RWPE2 (cell line): Measurements from ENCODE around the gene COG4.

Source experiments
- ATAC-seq: fragments of 200-7000 bp; cut with Tn5 transposase; 3 replicates; pipeline ENCODE4 v1.9.1; 2021; ENCODE audit warnings: low read depth
- DNase-seq: peaks from one replicate; pipeline ENCODE4 v3.0.0-alpha.2; 2020; ENCODE audit warnings: low spot score
- H3K27ac ChIP-seq: fragments of 450-650 bp; 2 replicates; pipeline ENCODE4 v1.5.1; 2017; ENCODE audit warnings: mild to moderate bottlenecking; ENCODE audit not compliant: poor library complexity, severe bottlenecking
- H3K27me3 ChIP-seq: fragments of 250-450 bp; sonication (Bioruptor Pico); 2 replicates; pipeline ENCODE4 v1.5.1; 2021; ENCODE audit warnings: mild to moderate bottlenecking, moderate library complexity; ENCODE audit not compliant: insufficient read depth, poor library complexity, severe bottlenecking
- H3K36me3 ChIP-seq: fragments of 250-450 bp; sonication (Bioruptor Pico); 2 replicates; pipeline ENCODE4 v1.5.1; 2020; ENCODE audit warnings: low read depth, mild to moderate bottlenecking, moderate library complexity
- H3K4me1 ChIP-seq: fragments of 250-450 bp; sonication (Bioruptor Pico); 2 replicates; pipeline ENCODE4 v1.5.1; 2021; ENCODE audit warnings: mild to moderate bottlenecking, moderate library complexity; ENCODE audit not compliant: insufficient read depth, poor library complexity, severe bottlenecking
- H3K4me3 ChIP-seq: fragments of 250-450 bp; sonication (Bioruptor Pico); 2 replicates; pipeline ENCODE4 v1.5.1; 2021; ENCODE audit warnings: mild to moderate bottlenecking, moderate library complexity; ENCODE audit not compliant: severe bottlenecking
- H3K9me3 ChIP-seq: fragments of 250-450 bp; sonication (Bioruptor Pico); 2 replicates; pipeline ENCODE4 v1.5.1; 2021; ENCODE audit warnings: mild to moderate bottlenecking, moderate library complexity; ENCODE audit not compliant: severe bottlenecking
- CTCF ChIP-seq: fragments of 450-650 bp; IDR thresholded peaks from one replicate; pipeline ENCODE4 v1.5.1; 2017; ENCODE audit warnings: mild to moderate bottlenecking, moderate library complexity; ENCODE audit not compliant: poor library complexity, severe bottlenecking

The COG4 gene

GRCh38 chr16:70482624-70483023 is 40.7 kb downstream of the COG4 start:
- H3K9me3 ChIP-seq, result no peaks in the 10 kb centered on the region
- no peaks in the 10 kb centered on the region for H3K27me3 ChIP-seq
- H3K4me3 ChIP-seq, result no peak overlapping the region
- DNase-seq, result no peak
- ATAC-seq, result no peak
- no peak for TF ChIP-seq CTCF
- no peak overlapping the region for H3K27ac ChIP-seq
- peaks cover 60% of the 10 kb centered on the region for H3K36me3 ChIP-seq
- H3K4me1 ChIP-seq, result no peaks in the 10 kb centered on the region

GRCh38 chr16:70481929-70482536 is 41.3 kb downstream of the COG4 start:
- Histone ChIP-seq H3K27me3 (no peaks in the 10 kb centered on the region), H3K27ac (no peak overlapping the region), H3K9me3 (no peaks in the 10 kb centered on the region), H3K36me3 (peaks cover 64% of the 10 kb centered on the region), H3K4me3 (no peak overlapping the region), H3K4me1 (peaks cover 4% of the 10 kb centered on the region)
- TF ChIP-seq CTCF, result no peak
- ATAC-seq (0 out of 3 replicates have a peak, but pooled peaks have one; percentile 12), DNase-seq (no peak)

DNA sequence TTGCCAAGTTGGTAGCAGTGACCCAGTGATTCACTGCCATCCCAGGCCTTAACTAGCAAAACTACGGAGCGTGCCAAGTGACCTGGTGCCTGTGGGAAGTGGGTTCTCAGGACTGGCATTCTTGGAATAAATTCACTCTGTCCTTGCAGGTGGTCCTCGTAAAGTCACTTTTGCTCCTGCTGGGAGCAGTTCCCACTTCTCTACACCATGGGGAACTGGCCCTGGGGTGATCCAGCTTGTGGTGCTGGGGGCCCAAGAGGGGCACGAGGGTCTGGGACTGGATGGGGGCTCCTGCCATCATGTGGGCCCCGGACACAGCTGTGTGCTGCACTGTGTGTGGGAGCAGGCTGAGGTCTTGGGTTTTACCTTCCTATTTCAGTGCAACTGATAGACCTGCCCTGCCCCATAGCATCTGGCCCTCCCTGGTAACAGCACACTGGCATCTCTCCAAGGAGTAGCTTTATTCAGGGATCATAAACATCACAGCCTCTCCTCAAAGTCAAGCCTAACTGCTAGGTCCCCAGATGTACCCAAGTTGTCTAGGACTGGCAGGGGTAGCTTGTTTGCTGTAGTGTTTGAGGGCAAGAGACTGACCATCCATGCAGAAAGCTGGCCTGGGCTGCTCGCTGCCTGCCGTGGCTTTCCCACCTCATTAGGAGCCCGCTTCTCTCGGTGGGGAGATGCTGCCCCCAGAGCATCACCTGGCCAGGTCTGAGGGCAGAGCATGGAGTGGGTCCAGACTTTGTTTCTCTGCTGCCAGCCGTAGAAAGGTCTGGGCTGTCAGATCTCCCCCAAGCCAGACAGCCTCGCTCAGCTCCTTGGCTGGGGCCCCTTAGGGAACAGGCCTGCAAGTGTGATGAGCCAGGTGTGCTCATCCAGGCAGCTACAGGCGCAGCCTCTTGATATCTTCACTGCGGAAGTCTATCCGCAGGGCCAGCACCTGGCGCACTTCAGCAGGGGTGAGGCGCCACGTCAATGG is 42.9 kb downstream of the COG4 start:
- Histone ChIP-seq H3K9me3 (no peaks in the 10 kb centered on the region), H3K27ac (no peak overlapping the region), H3K4me1 (peaks cover 15% of the 10 kb centered on the region), H3K4me3 (no peak overlapping the region), H3K36me3 (peaks cover 58% of the 10 kb centered on the region), H3K27me3 (no peaks in the 10 kb centered on the region)
- no peak for DNase-seq
- no peak for TF ChIP-seq CTCF
- ATAC-seq, result no peak

DNA sequence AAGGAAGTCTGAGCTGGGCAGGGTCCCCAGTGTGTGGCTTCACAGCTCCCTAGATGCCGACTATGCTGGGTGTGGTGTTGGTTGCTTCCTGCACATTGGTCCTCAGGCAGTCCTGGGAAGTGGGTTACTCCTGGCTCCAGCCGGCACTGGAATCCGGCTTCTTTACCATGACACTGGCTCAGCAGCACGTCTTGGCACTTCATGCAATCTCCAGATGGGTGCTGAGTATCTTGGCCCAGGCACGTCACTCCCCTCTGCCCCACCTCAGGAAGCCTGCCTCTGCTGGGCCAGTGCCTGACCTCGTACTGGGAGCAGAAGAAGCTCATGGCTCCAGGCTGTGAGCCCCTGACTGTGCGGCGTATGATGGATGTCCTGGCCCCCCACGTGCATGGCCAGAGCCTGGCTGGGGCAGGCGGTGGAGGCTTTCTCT is 44.4 kb downstream of the COG4 start:
- H3K36me3 ChIP-seq, result peaks cover 43% of the 10 kb centered on the region
- DNase-seq, result no peak

More for the DNA sequence above, 44.4 kb downstream of the COG4 start:
- H3K27me3 ChIP-seq, result no peaks in the 10 kb centered on the region
- ATAC-seq, result 0 out of 3 replicates have a peak, but pooled peaks have one; percentile 3
- H3K9me3 ChIP-seq, result no peaks in the 10 kb centered on the region
- TF ChIP-seq CTCF, result no peak
- H3K27ac ChIP-seq, result peak overlapping the region; percentile 11
- peaks cover 15% of the 10 kb centered on the region for H3K4me1 ChIP-seq
- no peak overlapping the region for H3K4me3 ChIP-seq
